PFSK-1 (cell line): ENCODE results near the gene ABCC9.

Experiments used
- FOXP2 ChIP-seq: optimal IDR thresholded peaks from 2 replicates; pipeline ENCODE3; 2011; ENCODE audit warnings: borderline replicate concordance, control low read depth, inconsistent platforms; ENCODE audit not compliant: insufficient read depth; ENCODE audit errors: extremely low read length, extremely low read depth
- POLR2AphosphoS5 ChIP-seq: IDR thresholded peaks from 2 replicates; pipeline ENCODE4 v1.6.1; 2012; ENCODE audit warnings: low read depth, mild to moderate bottlenecking, control low read depth, low read length, moderate library complexity
- SIN3A ChIP-seq: IDR thresholded peaks from 2 replicates; pipeline ENCODE4 v1.6.1; 2012; ENCODE audit warnings: mild to moderate bottlenecking, low read length, moderate library complexity, borderline replicate concordance; ENCODE audit not compliant: insufficient read depth
- TAF1 ChIP-seq: IDR thresholded peaks from 2 replicates; pipeline ENCODE4 v1.6.1; 2012; ENCODE audit warnings: low read length, control low read depth, borderline replicate concordance; ENCODE audit not compliant: insufficient read depth
- TF ChIP-seq, protein P1 (sequence below), 2 experiments: IDR thresholded peaks; 2 replicates each; pipeline versions ENCODE4 v1.6.1 to v1.8.0; 2011 to 2012; ENCODE audit warnings: low read depth in 2 of 2, low read length in 2 of 2, control low read depth in 1 of 2, inconsistent platforms in 1 of 2, mild to moderate bottlenecking in 1 of 2, moderate library complexity in 1 of 2; ENCODE audit not compliant: insufficient read depth in 1 of 2

Gene ABCC9

DNA sequence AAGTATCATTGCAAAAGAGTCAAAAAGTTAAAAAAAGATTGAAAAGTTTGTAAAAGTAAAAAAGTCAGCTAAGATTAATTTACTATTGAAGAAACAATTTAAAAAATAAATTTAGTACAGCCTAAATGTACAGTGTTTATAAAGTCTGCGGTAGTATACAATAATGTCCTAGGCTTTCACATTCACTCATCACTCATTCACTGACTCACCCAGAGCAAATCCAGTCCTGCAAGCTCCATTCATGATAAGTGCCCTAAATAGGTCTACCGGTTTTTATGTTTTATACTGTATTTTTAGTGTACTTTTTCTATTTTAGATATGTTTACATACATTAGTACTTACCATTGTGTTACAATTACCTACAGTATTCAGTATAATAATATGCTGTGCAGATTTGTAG lies 43.9 kb upstream of the ABCC9 start:
- no peak for TF ChIP-seq TAF1

DNA sequence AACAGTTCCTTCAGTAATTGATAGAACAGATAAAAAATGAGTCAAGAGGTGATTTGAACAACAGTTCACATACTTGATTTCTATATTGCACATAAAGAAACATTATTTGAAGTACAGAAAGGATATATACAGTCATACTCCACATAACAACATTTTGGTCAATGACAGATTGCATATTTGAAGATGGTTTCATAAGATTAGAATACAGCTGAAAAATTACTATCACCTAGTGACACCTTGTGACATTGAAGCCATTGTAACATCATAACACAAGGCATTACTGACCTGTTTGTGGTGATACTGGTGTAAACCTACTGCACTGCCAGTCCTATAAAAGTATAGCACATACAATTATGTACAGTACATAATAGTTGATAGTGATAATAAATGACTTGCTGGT lies 43.1 kb upstream of the ABCC9 start:
- TF ChIP-seq FOXP2, result no peak
- TF ChIP-seq TAF1, result no peak
- no peak for TF ChIP-seq SIN3A
- no peak for TF ChIP-seq POLR2AphosphoS5
- TF ChIP-seq, protein P1, sequence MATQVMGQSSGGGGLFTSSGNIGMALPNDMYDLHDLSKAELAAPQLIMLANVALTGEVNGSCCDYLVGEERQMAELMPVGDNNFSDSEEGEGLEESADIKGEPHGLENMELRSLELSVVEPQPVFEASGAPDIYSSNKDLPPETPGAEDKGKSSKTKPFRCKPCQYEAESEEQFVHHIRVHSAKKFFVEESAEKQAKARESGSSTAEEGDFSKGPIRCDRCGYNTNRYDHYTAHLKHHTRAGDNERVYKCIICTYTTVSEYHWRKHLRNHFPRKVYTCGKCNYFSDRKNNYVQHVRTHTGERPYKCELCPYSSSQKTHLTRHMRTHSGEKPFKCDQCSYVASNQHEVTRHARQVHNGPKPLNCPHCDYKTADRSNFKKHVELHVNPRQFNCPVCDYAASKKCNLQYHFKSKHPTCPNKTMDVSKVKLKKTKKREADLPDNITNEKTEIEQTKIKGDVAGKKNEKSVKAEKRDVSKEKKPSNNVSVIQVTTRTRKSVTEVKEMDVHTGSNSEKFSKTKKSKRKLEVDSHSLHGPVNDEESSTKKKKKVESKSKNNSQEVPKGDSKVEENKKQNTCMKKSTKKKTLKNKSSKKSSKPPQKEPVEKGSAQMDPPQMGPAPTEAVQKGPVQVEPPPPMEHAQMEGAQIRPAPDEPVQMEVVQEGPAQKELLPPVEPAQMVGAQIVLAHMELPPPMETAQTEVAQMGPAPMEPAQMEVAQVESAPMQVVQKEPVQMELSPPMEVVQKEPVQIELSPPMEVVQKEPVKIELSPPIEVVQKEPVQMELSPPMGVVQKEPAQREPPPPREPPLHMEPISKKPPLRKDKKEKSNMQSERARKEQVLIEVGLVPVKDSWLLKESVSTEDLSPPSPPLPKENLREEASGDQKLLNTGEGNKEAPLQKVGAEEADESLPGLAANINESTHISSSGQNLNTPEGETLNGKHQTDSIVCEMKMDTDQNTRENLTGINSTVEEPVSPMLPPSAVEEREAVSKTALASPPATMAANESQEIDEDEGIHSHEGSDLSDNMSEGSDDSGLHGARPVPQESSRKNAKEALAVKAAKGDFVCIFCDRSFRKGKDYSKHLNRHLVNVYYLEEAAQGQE (IDR thresholded peaks at IDR 0.05; ENCODE audit: insufficient read depth in 1 of 2, low read depth in 2 of 2, low read length in 2 of 2), result no peak

DNA sequence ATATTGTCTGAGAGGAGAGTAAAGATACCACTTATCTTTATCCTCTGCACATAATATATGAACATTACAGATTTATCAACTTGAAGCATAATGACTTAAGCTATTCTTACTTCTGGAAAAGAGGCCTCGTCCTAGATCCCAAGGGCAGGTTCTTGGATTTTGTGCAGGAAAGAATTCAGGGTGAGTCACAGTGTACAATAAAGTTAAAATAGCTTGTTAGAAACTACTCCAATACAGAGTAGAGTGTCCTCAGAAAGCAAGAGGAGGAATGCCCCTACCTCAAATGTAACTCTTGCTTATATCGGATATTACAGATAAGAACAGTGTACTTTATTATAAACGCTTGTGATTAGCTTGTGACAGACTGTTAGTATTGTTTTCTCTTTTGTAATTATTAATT lies 41.9 kb upstream of the ABCC9 start:
- TF ChIP-seq, protein P1 (IDR thresholded peaks at IDR 0.05; ENCODE audit: insufficient read depth in 1 of 2, low read depth in 2 of 2, low read length in 2 of 2), result no peak
- TF ChIP-seq FOXP2, result no peak
- no peak for TF ChIP-seq TAF1
- TF ChIP-seq POLR2AphosphoS5, result no peak
- TF ChIP-seq SIN3A, result no peak

DNA sequence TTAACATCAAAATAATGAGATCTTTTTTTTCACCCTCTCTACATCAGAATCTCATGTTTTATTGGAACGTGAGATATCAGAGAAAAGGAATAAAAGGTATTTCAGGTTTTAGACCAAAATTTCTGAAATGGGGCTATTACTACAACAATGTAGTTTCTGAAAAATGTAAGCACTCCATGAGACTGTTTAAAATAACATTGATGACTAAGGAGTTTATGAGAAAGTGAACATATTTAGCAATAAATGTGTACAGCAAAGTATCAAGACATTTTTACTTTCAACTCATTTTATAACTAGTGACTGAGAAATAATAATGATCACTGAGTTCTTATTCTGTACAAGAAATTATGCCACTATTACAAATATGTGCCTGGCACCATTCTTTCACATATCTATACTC lies 39.3 kb upstream of the ABCC9 start:
- no peak for TF ChIP-seq TAF1
- no peak for TF ChIP-seq FOXP2
- no peak for TF ChIP-seq SIN3A
- TF ChIP-seq, protein P1 (IDR thresholded peaks at IDR 0.05; ENCODE audit: insufficient read depth in 1 of 2, low read depth in 2 of 2, low read length in 2 of 2), result no peak
- TF ChIP-seq POLR2AphosphoS5, result no peak

DNA sequence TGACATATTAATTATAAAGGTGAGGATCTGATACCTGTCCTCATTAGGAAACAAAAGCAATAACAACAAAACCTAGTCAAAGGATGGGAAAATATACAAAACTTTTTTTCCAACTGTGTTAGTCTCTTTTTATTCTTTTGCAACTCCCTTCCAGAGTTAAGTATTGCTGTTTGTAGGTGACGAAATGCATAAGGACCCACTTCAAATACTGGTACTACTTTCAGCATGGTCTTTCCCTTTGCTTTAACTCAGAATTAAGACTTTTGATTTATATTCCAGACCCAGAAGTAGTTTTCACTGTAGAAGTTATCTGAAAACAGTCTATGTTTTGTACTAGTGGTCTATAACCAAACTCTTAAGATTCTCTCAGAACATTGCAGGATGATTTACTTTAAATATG lies 34.1 kb upstream of the ABCC9 start:
- no peak for TF ChIP-seq POLR2AphosphoS5
- TF ChIP-seq, protein P1 (IDR thresholded peaks at IDR 0.05; ENCODE audit: insufficient read depth in 1 of 2, low read depth in 2 of 2, low read length in 2 of 2), result no peak
- no peak for TF ChIP-seq SIN3A
- TF ChIP-seq TAF1, result no peak
- TF ChIP-seq FOXP2, result no peak
